ENCODE results near the gene SNAP29.
"Not testable (repeated sequence)": the region's sequence is repeated elsewhere in the genome, so short reads cannot be mapped to it uniquely, and the experiment has no call there.

Gene SNAP29

DNA sequence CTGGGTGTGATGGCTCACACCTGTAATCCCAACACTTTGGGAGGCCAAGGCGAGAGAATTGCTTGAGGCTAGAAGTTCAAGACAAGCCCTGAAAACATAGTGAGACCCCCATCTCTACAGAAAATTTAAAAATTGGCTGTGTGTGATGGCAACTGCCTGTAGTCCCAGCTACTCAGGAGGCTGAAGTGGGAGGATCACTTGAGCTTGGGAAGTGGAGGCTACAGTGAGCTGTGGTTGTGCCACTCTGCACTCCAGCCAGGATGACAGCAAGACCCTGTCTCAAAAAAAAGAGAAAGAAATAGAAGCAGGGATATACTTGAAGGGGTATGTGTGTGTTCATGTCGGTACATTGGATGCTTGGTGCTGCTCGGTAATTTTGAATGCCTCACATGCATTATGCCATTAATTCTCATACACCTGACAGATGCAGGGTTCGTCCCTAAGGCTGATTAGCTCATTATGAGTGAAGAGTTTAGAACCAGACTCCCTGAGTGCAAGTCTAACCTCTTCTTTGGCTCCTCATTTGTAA is 72.4 kb downstream of the SNAP29 start:
- DNase-seq (ENCODE audit: low read depth, low spot score) = no peak
- ChIA-PET POLR2A (no interaction called here), CTCF (interaction anchor here (1.0 to 1.9 kb wide), 5 partner anchors 9 to 45 kb away, joined by 3 to 8 read pairs (median 5); partner anchors contain the start of gene CRKL)
- TF ChIP-seq, protein P1, sequence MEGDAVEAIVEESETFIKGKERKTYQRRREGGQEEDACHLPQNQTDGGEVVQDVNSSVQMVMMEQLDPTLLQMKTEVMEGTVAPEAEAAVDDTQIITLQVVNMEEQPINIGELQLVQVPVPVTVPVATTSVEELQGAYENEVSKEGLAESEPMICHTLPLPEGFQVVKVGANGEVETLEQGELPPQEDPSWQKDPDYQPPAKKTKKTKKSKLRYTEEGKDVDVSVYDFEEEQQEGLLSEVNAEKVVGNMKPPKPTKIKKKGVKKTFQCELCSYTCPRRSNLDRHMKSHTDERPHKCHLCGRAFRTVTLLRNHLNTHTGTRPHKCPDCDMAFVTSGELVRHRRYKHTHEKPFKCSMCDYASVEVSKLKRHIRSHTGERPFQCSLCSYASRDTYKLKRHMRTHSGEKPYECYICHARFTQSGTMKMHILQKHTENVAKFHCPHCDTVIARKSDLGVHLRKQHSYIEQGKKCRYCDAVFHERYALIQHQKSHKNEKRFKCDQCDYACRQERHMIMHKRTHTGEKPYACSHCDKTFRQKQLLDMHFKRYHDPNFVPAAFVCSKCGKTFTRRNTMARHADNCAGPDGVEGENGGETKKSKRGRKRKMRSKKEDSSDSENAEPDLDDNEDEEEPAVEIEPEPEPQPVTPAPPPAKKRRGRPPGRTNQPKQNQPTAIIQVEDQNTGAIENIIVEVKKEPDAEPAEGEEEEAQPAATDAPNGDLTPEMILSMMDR (IDR thresholded peaks at IDR 0.05; ENCODE audit: insufficient read depth, low read length, missing control alignments) = no peak
- H3K4me3 ChIP-seq (ENCODE audit: low read depth, low read length) = no peak overlapping the region

DNA sequence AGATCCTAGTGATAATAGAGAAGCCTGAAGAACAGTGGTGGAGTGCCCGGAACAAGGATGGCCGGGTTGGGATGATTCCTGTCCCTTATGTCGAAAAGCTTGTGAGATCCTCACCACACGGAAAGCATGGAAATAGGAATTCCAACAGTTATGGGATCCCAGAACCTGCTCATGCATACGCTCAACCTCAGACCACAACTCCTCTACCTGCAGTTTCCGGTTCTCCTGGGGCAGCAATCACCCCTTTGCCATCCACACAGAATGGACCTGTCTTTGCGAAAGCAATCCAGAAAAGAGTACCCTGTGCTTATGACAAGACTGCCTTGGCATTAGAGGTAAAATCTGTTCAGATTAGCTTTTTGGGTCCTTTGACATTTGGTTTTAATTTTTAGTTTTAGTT is 75.1 kb downstream of the SNAP29 start:
- no peak for DNase-seq (ENCODE audit: low read depth, low spot score)
- CTCF ChIA-PET = interaction anchor here (1.0 to 2.2 kb wide), 3 partner anchors 10 to 28 kb away, joined by 3 to 6 read pairs (median 5); partner anchors contain the start of gene CRKL
- no peak overlapping the region for H3K4me3 ChIP-seq (ENCODE audit: low read depth, low read length)
- POLR2A ChIA-PET = no interaction called here
- TF ChIP-seq, protein P1 (IDR thresholded peaks at IDR 0.05; ENCODE audit: insufficient read depth, low read length, missing control alignments) = no peak

DNA sequence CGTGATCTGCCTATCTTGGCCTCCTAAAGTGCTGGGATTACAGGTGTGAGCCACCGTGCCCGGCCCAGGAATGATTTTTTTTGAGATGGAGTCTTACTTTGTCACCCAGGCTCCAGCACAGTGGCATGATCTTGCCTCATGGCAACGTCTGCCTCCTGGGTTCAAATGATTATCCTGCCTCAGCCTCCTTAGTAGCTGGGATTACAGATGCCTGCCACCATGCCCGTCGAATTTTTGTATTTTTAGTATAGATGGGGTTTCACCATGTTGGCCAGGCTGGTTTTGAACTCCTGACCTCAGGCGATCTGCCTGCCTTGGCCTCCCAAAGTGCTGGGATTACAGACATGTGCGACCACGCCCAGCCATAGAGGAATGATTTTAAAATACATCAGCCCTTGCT is 76.2 kb downstream of the SNAP29 start:
- H3K4me3 ChIP-seq (ENCODE audit: low read depth, low read length); DNase-seq (ENCODE audit: low read depth, low spot score); POLR2A ChIA-PET: not testable (repeated sequence)
- CTCF ChIA-PET = interaction anchor here (2.2 to 3.4 kb wide), 2 partner anchors 11 to 25 kb away, joined by 6 to 14 read pairs; no protein-coding TSS in a partner anchor

DNA sequence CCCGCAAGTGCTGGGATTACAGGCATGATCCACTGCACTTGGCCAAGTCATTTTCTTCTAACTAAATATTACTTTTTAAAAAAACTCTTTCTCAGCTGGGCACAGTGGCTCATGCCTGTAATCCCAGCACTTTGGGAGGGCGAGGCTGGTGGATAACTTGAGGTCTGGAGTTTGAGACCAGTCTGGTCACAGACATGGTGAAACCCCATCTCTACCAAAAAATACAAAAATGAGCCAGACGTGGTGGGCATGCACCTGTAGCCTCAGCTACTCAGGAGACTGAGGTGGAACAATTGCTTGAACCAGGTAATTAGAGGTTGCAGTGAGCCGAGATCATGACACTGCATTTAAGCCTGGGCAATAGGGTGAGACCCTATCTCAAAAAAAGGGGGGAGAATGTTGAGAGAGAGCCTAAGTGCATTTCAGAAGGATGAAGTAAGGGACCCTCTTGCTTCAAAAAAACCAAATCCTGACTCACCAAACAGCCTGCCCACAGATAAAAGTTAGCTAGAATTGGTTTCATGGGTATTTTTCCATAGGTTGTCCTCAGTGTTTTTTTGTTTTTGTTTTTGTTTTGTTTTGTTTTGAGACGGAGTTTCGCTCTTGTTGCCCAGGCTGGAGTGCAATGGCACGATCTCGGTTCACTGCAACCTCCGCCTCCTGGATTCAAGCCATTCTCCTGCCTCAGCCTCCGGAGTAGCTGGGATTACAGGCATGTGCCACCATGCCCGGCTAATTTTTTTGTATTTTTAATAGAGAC is 77.2 kb downstream of the SNAP29 start:
- H3K4me3 ChIP-seq (ENCODE audit: low read depth, low read length); POLR2A ChIA-PET; DNase-seq (ENCODE audit: low read depth, low spot score): not testable (repeated sequence)
- CTCF ChIA-PET = interaction anchor here (0.7 to 3.4 kb wide), 2 partner anchors 20 to 24 kb away, joined by 3 to 14 read pairs; no protein-coding TSS in a partner anchor

DNA sequence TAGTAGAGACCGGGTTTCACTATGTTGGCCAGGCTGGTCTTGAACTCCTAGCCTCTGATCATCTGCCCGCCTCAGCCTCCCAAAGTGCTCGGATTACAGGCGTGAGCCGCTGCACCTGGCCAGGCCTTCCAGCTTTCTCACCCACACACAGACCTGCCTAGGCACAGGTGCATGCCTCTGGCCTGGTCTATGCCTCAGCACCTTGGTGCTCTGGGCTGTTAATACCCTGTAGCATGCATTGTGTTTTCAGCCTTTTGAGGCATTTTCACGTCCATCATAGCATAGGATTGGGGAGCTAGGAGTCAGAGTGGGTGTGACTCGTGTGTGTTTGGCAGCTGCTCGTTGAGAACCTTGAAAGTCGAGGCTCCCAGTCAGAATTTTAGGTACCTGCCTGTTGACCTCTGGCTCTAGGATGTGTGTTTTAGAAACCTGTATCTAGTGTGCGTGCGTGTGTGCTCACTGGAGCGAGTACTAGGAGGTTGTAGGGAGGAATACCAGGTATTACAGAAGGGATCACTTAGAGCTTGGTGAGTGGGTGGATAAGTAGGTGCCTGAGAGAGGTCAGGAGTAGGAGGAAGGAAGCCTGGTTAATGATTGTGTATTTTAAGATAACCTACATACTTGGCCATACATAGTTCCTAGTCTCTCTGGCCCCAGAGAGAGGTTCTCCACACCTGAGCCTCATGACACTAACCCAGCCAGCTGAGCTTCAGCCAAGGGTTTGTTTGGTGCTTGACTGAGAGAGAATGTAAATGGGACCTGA is 78.4 kb downstream of the SNAP29 start:
- ChIA-PET POLR2A (no interaction called here), CTCF (interaction anchor here (0.6 to 3.4 kb wide), 5 partner anchors 12 to 51 kb away, joined by 3 to 14 read pairs (median 3); no protein-coding TSS in a partner anchor)
- TF ChIP-seq, protein P1 (IDR thresholded peaks at IDR 0.05; ENCODE audit: insufficient read depth, low read length, missing control alignments) = no peak
- no peak for DNase-seq (ENCODE audit: low read depth, low spot score)
- H3K4me3 ChIP-seq (ENCODE audit: low read depth, low read length) = no peak overlapping the region

DNA sequence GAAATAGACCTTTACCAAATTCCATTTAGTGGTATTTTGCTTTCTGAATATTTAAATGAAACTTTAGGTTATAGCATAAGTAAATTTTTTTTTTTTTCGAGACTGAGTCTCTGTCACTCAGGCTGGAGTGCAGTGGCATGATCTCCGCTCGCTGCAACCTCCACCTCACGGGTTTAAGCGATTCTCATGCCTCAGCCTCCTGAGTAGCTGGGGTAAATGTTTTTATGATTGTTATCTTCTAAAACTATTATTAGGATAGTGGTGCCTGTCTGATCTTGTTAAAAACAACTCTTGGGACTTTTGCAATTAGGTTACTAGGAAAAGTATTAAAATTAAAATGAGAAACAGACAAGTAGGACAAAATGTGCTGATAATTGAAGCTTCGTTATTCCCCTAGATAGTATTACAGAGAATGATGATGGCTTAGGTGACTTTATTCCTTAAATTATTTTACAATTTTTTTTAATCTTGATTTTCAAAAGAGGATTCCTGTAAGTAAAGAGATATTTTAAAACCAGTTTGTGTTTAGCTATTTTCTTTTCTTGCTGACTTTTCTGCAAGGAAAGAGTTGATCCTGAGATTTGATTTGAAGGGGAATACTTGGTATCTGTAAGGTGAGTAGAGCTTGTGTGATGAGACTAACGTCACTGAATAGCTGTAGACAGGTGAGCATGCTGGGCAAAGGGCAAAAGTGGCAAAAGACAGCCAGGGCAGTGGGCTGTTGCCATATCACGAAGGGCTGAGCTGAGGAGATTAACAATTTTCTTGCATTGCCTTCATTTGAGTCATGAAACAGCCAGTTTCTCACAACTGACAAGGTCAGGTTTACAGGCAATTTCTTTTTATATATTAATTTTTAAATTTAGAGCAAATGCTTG is 79.2 kb downstream of the SNAP29 start:
- no peak overlapping the region for H3K4me3 ChIP-seq (ENCODE audit: low read depth, low read length)
- no peak for DNase-seq (ENCODE audit: low read depth, low spot score)
- ChIA-PET CTCF (interaction anchor here (0.6 to 3.4 kb wide), 8 partner anchors 11 to 52 kb away, joined by 3 to 14 read pairs (median 3); partner anchors contain the start of gene CRKL), POLR2A (no interaction called here)
- TF ChIP-seq, protein P1 (IDR thresholded peaks at IDR 0.05; ENCODE audit: insufficient read depth, low read length, missing control alignments) = no peak

DNA sequence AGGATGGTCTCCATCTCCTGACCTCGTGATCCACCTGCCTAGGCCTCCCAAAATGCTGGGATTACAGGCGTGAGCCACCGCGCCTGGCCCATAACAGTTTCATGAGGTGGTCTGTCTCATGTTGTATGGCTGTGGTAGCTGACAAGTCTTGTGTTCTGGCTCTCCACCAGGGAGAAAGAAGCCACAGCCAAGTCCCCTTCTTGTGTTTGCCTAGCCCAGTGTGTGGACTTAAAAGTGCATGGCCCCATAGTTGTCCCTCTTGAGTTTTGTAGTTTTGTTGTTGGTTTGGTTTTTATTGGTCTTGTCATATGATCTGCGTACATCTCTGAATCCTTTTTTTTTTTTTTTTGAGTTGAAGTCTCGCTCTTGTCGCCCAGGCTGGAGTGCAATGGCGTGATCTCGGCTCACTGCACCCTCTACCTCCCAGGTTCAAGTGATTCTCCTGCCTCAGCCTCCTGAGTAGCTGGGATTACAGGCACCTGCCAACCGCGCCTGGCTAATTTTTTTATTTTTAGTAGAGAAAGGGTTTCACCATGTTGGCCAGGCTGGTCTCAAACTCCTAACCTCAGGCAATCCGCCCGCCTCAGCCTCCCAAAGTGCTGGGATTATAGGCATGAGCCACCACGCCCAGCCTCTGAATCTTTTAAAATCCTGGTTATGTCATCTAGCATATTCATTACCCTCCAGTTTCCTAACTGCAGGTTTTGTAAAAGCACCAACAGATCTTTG is 80.8 kb downstream of the SNAP29 start:
- H3K4me3 ChIP-seq (ENCODE audit: low read depth, low read length); DNase-seq (ENCODE audit: low read depth, low spot score); POLR2A ChIA-PET: not testable (repeated sequence)
- CTCF ChIA-PET = interaction anchor here (1.0 kb wide), 1 partner anchor 23 kb away, joined by 5 read pairs; the partner anchor contains the start of gene CRKL
